NCI-H1694 treated with DMSO at 0.1 percent for 48 hours (cell line): ENCODE measurements around the gene ERCC6.
A peak's percentile ranks its signal among the peaks of the same experiment; 100 is the strongest.

Experiments used
- DNase-seq: peaks from one replicate; lab custom pipeline; 2025; lab: John Stamatoyannopoulos, UW

Gene ERCC6

GRCh38 chr10:49538381-49539319 lies at the start of gene ERCC6:
Gene ERCC6, minus strand, starts transcription at chr10:49539121.
- peak; percentile 87 for DNase-seq

- DNase-seq = no peak
Observed at GRCh38 chr10:49587981-49588380, 49.1 kb upstream of the ERCC6 start.

- no peak for DNase-seq
Observed at GRCh38 chr10:49585387-49585786, 46.5 kb upstream of the ERCC6 start.

GRCh38 chr10:49579621-49580020 lies 40.7 kb upstream of the ERCC6 start:
- no peak for DNase-seq

GRCh38 chr10:49578392-49578791 lies 39.5 kb upstream of the ERCC6 start:
- no peak for DNase-seq

- DNase-seq = no peak
Observed at GRCh38 chr10:49577182-49577925, 38.4 kb upstream of the ERCC6 start.

- DNase-seq = no peak
Observed at GRCh38 chr10:49575489-49576072, 36.7 kb upstream of the ERCC6 start.

GRCh38 chr10:49572594-49573114 lies 33.7 kb upstream of the ERCC6 start:
- peak; percentile 24 for DNase-seq

- DNase-seq = no peak
Observed at GRCh38 chr10:49571388-49571787, 32.5 kb upstream of the ERCC6 start.

GRCh38 chr10:49569031-49569631 lies 30.2 kb upstream of the ERCC6 start:
- no peak for DNase-seq

GRCh38 chr10:49568235-49568634 lies 29.3 kb upstream of the ERCC6 start:
- no peak for DNase-seq

GRCh38 chr10:49567810-49568209 lies 28.9 kb upstream of the ERCC6 start:
- no peak for DNase-seq

- no peak for DNase-seq
Observed at GRCh38 chr10:49564461-49565009, 25.6 kb upstream of the ERCC6 start.

GRCh38 chr10:49562893-49563292 lies 24.0 kb upstream of the ERCC6 start:
- no peak for DNase-seq

GRCh38 chr10:49560526-49560925 lies 21.6 kb upstream of the ERCC6 start:
- DNase-seq = no peak

GRCh38 chr10:49559476-49559875 lies 20.6 kb upstream of the ERCC6 start:
- no peak for DNase-seq

- DNase-seq = no peak
Observed at GRCh38 chr10:49558190-49558589, 19.3 kb upstream of the ERCC6 start.

GRCh38 chr10:49557681-49558080 lies 18.8 kb upstream of the ERCC6 start:
- DNase-seq = no peak

- DNase-seq = no peak
Observed at GRCh38 chr10:49556723-49557122, 17.8 kb upstream of the ERCC6 start.

- no peak for DNase-seq
Observed at GRCh38 chr10:49552277-49552676, 13.4 kb upstream of the ERCC6 start.

GRCh38 chr10:49550563-49550962 lies 11.6 kb upstream of the ERCC6 start:
- DNase-seq = no peak
